Upper lobe of left lung (tissue), 4 donors: Measurements from ENCODE around the gene PBXIP1.

Experiments used
- CTCF ChIP-seq, 6 experiments: fragments of 450-650 bp in 4 of 6; fragments of 200-600 bp in 2 of 6; sonication (generic) in 2 of 6; IDR thresholded peaks; one replicate each; pipeline ENCODE4 v1.5.1; 2016 to 2019; ENCODE audit warnings: antibody characterized with exemption in 6 of 6
- EP300 ChIP-seq, 4 donors: sonication (generic); formaldehyde crosslinking; IDR thresholded peaks; one replicate each; pipeline ENCODE4 v1.5.1; 2017; ENCODE audit warnings: antibody characterized with exemption in 4 of 4, control low read depth in 2 of 4
- POLR2A ChIP-seq, 4 donors: fragments of 450-650 bp; IDR thresholded peaks; one replicate each; pipeline ENCODE4 v1.5.1; 2016 to 2017; ENCODE audit warnings: antibody characterized with exemption in 4 of 4, mild to moderate bottlenecking in 2 of 4

DNA sequence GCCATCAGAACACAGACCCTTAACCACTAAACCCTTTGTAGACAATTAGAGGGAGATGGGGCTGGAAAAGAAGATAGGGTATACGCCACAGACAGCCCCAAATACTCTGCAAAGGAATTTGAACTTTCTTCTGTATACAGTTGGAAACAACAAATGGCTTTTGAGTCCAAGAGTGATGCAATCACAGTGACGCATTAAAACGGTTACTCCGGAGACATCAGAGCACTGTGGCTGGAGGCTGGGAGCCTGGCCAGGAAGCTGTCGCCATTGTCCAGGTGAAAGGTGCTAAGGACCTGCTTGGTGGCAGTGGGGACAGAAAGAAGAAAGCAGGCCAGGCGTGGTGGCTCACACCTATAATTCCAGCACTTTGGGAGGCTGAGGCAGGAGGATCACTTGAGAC lies 31.4 kb upstream of the PBXIP1 start:
- TF ChIP-seq EP300 (IDR thresholded peaks at IDR 0.05) (no peak), CTCF (IDR thresholded peaks at IDR 0.05) (no peak), POLR2A (IDR thresholded peaks at IDR 0.05) (no peak)
